Stimulated activated CD4-positive, alpha-beta T cell treated with anti-CD3 and anti-CD28 coated beads, TNF-alpha, amount 100 ng/mL, for 4 hours (primary cell): ENCODE data around the gene TRPT1.

Experiments used
- DNase-seq, 3 experiments: peaks; one replicate each; pipeline ENCODE4 v3.0.0-alpha.2; 2020; ENCODE audit warnings: low read depth in 3 of 3

Gene TRPT1

DNA sequence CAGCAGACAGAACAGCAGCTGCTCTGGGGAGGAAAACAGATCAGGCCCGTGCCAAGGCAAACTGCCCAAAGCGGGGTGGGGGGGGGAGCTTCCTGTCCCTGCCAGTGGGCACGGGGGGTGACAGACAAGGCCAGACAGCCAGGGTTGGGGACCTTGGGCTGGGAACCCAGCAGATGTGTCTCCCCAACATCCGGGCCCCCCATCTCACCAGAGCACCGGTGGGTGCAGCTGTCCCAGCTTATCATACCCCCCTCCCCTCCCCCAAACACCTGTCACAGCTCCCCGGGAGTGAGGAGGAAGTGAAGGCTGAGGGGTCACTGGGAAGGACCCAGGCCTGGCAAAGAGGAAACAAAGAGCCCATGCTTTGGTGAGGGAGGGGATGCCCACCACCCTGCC, 19.4 kb upstream of the TRPT1 start:
- no peak for DNase-seq

DNA sequence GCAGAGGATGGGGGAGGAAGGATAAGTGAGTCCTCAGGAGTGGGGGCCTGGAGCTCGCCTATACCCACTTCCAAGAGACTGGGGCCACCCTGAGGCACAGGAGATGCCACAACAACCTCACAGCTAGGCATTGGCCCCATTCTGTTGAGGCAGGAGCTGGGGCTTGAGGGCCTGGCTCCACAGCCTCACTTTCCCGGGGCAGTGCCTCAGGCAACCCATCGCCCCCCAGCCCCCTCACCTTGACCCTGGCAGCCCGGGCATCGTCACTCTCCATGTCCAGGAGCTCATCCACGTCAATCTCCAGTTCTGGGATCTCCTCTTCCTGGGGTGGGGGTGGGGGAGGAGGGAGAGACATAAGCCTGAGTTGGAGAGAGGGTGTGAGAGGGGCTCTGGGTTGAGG, 19.0 kb upstream of the TRPT1 start:
- no peak for DNase-seq

DNA sequence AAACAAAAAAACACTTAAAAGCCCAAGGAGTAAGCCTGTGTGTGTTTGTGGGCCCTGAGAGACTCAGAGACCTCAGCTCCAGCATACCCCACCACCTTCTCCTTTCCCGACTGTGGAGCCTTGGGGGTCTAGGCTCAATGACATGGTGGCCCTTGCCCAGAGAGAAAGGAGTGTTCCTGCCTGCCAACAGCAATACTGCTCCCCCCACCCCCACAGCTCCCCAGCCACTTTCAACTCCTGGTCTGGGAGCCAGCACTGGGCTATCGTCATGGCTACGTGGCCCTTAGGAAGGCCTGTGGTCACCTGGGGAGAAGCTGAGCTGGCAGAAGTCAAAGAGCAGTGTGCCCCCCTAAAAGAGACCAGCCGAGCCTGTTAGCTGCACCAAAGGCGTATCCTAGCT, 18.1 kb upstream of the TRPT1 start:
- DNase-seq, result no peak

DNA sequence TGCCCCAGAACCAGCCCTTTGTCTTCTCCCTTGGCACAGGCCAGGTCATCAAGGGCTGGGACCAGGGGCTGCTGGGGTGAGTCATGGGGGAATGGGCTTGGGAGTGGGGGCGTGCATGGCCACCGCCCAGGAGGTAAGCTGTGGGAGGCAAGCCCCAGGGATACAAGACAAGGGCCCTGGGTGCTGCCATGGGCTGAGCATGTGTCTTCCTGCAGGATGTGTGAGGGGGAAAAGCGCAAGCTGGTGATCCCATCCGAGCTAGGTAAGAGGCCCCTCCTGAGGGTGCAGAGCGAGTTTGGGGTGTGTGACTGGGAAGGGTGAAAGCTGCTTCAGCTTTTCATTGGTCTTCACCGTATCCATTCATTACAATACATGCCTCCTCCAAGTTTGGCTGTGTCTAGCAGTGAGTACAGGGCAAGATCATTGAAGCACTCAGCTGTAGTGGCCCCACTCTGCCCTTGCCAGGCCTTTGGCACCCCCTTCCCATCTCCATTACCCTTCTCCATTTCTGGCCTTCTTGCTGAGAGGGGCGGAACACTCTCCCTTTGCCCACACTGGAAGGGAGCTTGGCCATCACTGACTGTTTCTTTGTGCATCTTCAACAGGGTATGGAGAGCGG, 17.4 kb upstream of the TRPT1 start:
- no peak for DNase-seq

DNA sequence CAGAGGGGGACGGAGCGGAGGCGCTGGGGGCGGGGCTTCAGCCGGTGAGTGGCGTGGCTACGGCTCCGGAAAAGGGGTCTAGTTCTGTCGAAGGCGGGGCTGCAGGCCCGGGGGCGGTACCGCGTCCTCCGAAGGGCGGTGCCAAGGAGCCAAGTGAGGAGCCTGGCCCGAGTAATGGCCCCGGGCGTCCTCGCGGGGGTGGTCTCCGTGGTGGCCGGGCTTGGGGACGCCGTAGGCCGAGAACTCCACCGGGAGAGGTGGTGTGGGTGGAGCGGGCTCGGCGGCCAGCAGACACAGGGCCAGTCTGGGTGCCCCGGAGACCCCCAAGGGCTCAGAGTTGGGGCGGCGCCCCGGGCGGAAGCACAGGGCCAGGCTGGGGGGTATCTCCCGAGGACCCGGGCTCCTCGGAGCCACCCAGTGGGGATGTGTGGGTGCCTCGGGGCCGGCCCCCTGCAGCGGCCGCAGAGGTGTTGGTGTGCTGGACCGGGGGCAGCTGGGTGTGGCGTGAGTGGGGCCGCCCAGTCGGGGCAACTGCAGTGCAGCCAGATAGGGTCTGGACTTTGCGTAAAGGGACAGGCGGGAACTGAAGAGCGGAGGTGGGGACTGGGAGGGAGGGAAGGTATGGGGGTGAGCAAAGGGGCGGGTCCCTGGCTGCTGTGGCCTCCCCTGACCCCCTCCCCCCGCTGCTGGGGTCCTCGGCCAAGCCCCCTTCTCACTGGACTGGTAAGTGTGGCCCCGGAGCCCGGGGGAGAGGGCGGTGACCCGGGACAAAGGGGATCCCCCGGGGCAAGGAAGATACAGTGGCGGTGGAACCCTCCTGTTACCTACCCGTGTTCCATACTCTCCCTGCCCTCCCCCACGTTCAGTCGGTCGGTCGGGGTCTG, 15.7 kb upstream of the TRPT1 start:
- DNase-seq, result no peak

DNA sequence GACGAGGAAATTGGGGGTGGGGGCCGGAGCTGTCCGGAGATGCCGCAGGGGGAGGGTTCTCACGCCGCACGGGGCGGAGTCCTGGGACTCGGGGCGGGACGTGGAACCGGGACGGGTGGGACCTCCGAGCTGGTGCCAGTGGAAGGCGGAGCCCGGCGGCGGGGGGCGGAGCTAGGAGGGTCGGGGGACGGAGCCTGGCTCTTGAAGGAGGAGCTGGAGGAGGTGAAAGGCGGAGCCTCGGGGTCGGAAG, 15.2 kb upstream of the TRPT1 start:
- DNase-seq, result peak; percentile 99 to 100 (median 100)

DNA sequence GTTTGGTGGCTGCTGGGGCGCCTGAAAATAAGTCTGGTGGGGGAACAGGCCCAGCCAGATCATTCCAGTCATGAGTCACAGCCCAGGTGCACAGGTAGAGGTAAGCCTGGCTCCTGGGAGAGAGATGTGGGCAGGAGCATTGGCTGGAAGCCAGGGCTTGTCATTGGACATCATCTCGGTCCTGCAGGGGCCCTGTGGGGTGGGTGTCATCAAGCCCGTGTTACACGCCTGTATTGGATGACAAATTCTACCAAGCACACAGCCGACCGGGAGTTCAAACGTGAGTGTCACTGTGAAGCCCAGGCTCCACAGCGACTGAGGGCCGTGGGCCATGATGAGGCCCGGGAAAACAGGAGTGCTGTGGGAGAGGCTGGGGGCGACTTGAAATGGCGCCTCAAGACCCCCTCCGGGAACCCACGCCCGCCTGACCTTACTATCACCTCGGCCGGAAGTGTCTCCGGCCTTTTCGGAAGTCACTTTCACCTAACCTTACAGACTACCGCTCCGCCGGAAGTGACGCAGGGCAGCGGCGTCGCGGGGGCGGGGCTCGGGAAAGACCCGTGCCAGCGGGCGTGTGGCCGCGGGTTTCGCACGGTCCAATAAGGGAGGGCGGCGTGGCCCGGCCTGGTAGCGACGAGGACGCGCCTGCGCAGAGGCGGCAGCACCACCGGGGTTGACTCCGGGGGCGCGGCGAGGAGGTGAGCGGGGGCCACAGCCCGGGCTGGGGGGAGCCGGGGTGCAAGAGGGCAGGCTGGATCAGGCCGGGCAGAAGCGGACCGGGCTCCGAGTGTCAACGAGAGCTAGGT, 14.7 kb upstream of the TRPT1 start, which contains the start of gene FKBP2:
Gene FKBP2 (plus strand): TSS at position 661 of the 806 bp plus-strand sequence. CDS start 1,293 bp downstream, outside the sequence.
- DNase-seq, result peak; percentile 95 to 98 (median 96)

DNA sequence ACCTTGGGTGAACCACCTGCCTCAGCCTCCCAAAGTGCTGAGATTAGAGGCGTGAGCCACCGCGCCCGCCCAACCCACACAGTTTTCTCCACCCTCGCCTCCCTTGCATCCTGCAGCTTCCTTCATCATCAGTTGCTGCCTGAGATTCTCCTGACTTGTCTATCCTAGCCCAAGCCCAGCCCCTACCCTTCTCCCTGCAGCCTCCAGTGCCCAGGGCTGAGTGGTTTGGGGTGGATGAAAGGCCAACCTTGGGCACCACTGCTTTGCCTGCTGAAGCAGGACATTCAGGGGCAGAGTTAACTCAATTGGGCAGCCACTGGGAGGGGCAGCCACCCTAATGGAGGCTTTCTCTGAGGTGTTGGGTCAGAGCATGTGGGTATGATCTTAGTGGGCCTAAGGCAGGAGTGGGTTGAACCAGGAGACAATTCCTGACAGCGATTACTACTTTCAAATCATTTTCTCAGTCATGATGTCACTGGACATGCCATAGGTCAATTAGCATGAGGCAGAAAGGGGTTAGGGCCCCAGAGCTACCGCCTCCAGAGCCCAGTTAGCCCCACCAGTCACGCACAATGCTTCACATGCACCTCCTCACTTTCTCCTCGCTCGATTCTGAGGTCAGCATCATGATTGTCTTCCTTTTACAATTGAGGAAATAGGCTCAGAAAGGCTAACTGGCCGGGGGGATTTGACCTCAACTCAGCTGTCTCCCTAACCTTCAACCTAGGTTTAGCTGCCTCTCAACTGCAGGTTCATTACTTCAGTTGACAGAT, 13.9 kb upstream of the TRPT1 start:
- DNase-seq, result no peak

DNA sequence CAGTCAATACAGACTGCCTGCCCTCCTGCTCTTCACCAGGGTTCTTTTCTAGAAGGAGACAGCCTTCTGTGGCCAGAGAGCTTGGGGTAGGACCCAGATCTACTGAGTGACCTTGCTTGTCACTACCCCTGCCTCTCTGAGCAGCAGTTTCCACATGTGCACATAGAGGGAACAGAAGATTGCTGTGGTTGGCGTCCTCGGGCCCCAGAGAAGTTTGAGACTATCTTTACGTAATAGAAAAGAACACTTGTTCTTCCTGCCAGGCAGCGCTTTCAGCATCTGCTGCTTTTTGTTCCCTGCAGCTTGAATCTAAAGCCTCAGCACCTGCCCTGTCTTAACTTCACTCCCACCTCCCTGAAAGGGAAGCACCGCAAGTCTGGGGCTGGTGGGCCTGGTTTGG, 13.0 kb upstream of the TRPT1 start:
- no peak for DNase-seq

DNA sequence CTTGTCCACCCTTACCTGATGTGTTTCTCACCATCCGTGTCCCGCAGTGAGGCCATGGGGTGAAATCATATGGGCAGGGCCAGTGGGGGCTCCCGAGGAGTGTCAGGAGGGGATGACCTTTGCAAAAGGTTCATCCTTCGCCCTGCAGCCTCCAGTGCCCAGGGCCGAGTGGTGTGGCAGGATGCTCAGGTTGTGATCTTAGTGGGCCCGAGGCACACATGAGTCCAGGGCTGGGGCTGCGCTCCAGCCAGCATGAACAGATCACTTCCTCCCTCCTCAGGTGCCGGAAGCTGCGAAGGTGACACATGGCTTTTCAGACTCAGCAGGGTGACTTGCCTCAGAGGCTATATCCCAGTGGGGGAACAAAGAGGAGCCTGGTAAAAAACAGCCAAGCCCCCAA, 12.1 kb upstream of the TRPT1 start:
- DNase-seq, result no peak

DNA sequence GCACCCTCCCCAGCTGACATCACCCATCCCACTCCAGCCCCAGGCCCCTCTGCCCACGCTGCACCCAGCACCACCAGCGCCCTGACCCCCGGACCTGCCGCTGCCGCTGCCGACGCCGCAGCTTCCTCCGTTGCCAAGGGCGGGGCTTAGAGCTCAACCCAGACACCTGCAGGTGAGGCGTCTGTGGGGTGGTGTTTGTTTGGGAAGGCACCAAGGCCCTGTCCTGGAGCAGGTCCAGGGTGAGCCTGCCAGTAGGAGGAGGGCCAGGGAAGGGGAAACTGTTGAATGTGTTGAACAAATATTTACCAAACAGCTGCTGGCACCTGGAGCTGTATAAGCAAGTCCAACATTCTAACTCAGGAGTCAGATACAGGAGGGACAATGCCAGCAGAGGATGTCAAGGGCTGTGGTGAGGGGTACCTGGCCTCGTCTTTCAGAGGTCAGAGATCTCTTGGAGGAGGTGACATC, 11.5 kb upstream of the TRPT1 start:
- no peak for DNase-seq

DNA sequence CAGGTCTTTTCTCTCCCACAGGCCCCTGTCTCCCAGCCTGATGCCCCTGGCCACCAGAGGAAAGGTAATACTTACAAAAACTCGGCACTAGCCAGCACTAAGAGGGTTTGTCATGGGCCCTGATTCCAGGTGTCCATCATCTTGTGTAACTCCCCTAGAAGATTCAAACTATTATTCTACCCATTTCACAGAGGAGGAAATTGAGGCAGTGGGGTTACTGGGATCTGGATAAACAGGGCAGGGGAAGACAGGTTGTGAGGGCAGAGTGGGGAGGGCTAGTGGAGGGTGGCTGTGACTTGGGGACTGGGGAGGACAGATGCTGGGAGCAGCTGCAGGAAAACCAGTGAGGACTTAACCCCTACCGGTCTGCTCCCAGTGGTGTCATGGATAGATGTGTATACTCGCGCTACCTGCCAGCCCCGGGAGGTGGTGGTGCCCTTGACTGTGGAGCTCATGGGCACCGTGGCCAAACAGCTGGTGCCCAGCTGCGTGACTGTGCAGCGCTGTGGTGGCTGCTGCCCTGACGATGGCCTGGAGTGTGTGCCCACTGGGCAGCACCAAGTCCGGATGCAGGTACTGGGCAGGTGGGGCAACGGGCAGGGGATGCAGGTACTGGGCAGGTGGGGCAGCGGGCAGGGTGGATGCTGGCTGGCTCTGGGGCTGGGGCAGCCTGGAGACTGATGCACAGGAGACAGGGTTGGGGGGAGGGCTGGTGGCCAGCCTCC, 9.6 kb upstream of the TRPT1 start:
- no peak for DNase-seq

DNA sequence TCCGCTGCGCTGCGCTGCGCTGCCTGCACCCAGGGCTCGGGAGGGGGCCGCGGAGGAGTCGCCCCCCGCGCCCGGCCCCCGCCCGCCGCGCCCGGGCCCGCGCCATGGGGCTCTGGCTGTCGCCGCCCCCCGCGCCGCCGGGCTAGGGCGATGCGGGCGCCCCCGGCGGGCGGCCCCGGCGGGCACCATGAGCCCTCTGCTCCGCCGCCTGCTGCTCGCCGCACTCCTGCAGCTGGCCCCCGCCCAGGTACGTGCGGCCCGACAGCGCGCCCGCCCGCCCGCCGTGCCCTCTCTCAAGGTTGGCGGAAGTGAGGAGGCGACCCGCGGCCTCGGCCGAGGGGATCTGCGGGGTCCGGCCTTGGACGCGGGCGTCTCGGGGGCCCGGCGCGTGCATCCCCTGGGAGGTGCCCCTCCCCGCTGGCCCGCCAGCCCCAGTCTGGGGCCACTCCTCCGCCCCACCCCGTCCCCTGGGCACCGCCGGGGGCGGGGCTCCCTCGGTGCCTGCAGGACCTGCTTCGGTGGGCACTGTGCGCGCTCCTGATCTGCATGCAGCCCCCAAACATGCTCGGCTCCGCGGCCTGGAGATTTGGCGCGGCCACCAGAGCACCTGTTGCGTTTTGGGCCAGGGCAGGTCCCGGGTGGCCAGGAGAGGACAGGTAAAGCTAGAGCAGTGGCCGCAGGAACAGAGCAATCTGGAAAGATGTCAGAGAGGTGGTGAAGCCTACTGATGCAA, 8.8 kb upstream of the TRPT1 start:
- DNase-seq, result no peak

DNA sequence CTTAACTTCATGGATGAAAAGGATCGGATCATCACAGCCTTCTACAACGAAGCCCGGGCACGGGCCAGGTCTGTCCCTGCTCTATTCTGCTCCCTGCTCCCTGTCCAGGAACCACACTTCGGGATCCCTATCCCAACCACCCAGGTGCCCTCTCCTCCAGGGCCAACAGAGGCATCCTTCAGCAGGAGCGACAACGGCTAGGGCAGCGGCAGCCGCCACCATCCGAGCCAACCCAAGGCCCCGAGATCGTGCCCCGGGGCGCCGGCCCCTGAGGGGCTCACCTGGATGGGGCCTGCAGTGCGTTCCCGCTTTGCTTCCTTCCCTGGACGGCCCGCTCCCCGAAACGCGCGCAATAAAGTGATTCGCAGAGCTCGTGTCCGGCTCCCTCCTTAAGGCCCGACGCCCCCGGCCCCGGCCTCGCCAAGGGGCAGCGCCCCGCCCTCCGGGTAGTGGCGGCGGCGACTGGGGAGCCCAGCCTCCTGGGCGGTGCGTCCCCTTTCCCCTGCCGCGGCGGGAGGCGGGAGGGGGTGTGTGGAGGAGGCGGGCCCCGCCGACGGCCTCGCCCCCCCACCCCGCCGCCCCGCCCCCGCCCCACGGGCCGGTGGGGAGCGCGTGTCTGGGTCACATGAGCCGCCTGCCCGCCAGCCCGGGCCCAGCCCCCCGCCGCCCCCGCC, 8.1 kb upstream of the TRPT1 start, which contains the start of gene VEGFB:
Gene VEGFB (plus strand): TSS at position 672 of the 674 bp plus-strand sequence. CDS start 250 bp downstream, outside the sequence.
- DNase-seq, result peak in 2 of 3 experiments; percentile 61 to 64

DNA sequence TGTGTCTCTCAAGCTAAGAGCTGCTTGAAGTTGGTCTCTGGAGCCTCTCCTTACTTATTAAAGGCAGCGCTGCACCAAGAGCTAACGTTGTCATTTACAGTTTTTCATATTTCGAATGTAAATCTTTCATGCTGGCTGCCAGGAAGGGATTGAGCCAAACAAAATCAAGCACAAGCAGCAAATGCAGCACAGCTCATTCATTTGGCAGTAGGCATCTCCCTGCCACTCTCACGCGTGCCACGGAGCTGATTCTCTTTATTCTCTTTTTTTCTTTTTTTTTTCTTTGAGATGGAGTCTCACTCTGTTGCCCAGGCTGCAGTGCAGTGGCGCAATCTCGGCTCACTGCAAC, 7.0 kb upstream of the TRPT1 start:
- DNase-seq, result no peak

DNA sequence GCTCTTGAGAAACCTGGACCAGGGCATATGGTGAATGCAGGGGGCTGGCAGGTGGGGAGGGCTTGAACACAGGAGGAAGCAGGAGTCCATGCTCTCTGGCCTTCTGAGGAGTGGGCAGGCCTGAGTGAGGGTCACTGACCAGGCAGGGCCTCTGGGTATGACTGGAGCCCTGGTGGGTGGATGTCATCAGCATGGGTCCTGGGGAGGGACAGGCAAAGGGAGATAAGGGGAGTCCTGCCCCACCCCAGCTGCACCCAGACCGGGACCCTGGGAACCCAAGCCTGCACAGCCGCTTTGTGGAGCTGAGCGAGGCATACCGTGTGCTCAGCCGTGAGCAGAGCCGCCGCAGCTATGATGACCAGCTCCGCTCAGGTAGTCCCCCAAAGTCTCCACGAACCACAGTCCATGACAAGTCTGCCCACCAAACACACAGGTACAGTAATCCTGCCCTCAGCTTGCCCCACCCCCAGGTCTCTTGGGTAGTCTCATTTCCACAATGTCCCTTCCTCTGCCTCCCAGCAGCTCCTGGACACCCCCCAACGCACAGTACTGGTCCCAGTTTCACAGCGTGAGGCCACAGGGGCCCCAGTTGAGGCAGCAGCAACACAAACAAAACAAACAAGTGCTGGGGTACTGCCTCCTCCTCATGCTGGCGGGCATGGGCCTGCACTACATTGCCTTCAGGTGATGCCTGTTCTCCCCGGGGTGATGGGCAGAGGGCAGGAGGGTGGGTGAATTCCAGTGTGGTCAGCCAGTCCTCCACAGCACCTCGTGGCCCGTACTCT, 6.4 kb upstream of the TRPT1 start:
- no peak for DNase-seq

DNA sequence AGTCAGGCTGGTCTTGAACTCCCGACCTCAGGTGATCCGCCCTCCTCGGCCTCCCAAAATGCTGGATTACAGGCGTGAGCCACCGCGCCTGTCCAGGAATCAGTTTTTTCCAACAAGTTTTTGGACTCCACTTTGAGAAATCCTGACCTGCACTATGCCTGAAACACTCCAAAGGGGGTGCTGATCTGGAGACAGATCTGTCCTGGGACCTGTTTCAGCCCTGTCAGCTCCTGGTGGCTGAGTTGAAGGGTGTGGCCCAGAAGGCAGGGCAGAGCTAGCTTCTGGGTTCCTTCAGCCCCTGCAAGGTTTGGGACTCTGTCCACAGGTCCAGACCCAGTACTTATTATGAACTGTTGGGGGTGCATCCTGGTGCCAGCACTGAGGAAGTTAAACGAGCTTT, 5.6 kb upstream of the TRPT1 start:
- no peak for DNase-seq

DNA sequence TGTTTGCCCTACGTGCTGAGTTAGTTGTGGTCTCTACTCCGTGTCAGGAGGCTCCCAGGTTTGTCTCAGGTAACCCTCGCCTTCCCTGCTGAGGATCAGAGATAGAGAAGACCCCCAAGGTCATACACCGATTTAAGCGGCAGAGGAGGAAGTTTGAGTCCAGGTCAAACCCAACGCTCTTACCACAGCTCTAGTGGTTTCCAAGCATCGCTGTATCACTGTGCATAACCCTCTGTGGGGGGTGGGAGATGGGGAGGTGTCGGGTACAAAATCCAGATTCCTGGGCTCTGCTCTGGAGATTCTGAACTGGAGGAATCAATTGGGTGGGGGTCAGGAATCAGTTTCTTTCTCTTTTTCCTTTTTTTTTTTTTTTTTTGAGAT, 5.0 kb upstream of the TRPT1 start:
- DNase-seq, result no peak
